Endothelial cell of umbilical vein (primary cell): ENCODE data around the gene CYP8B1. TPM values are rescaled to one million over a fixed set of nuclear protein-coding genes. Genes with fewer than 3 reads are reported as not detected.

Source experiments
- BruUV-seq: library from RNA; stranded (reverse); fragments of 400-500 nt; replicated peaks from 2 replicates; lab custom pipeline; 2021; lab: Mats Ljungman, UMichigan
- CTCF ChIA-PET: fragments of 300-600, 350-600 bp; sonication (Branson Sonifier 250); formaldehyde crosslinking; loops from one replicate; lab custom pipeline; 2021; ENCODE audit warnings: antibody characterized with exemption, inconsistent platforms; lab: Charles Lee
- POLR2A ChIA-PET: fragments of 300-600, 350-600 bp; sonication (Branson Sonifier 250); formaldehyde crosslinking; loops from one replicate; lab custom pipeline; 2021; ENCODE audit warnings: antibody characterized with exemption, inconsistent platforms; lab: Charles Lee
- DNase-seq: peaks from one replicate; pipeline ENCODE4 v3.0.0-alpha.2; 2011; ENCODE audit warnings: low read depth, low spot score
- FAIRE-seq: peaks from 2 replicates; lab custom pipeline; 2011; peaks lifted over from hg19 to GRCh38; lab: Jason Lieb, UNC
- H2AFZ ChIP-seq: 2 replicates; pipeline ENCODE4 v1.6.0; 2012; ENCODE audit warnings: low read depth, low read length, control low read depth, inconsistent platforms
- H3K27ac ChIP-seq: 2 replicates; pipeline ENCODE4 v1.5.1; 2011; ENCODE audit warnings: low read depth, mild to moderate bottlenecking, control low read depth, low read length, moderate library complexity; ENCODE audit not compliant: insufficient read depth
- H3K27me3 ChIP-seq, 2 experiments: 2 replicates each; pipeline versions ENCODE4 v1.6.0 to v1.6.1; 2011; ENCODE audit warnings: low read length in 2 of 2, mixed read lengths in 1 of 2; ENCODE audit not compliant: control insufficient read depth in 2 of 2, insufficient read depth in 2 of 2
- H3K36me3 ChIP-seq, 2 experiments: 2 replicates in 1 of 2; 3 replicates in 1 of 2; pipeline ENCODE4 v1.5.1; 2011; ENCODE audit warnings: low read length in 2 of 2, mild to moderate bottlenecking in 1 of 2, moderate library complexity in 1 of 2; ENCODE audit not compliant: control insufficient read depth in 2 of 2, insufficient read depth in 2 of 2; ENCODE audit errors: extremely low read depth in 1 of 2
- H3K4me1 ChIP-seq: 3 replicates; pipeline ENCODE4 v1.5.1; 2011; ENCODE audit warnings: mild to moderate bottlenecking, low read length; ENCODE audit not compliant: control insufficient read depth, insufficient read depth; ENCODE audit errors: extremely low read depth
- H3K4me2 ChIP-seq: 2 replicates; pipeline ENCODE4 v1.6.1; 2011; ENCODE audit warnings: low read length, control low read depth, mixed read lengths; ENCODE audit not compliant: insufficient read depth
- H3K4me3 ChIP-seq, 3 experiments: fragments of 200-600 bp in 1 of 3; sonication (generic), shearing (Covaris generic) in 1 of 3; replicated peaks in 1 of 3; 2 replicates each; pipeline ENCODE4 v1.5.1; 2011 to 2016; ENCODE audit warnings: control low read depth in 3 of 3, low read length in 3 of 3, mild to moderate bottlenecking in 2 of 3, inconsistent platforms in 1 of 3, low read depth in 1 of 3, moderate library complexity in 1 of 3; ENCODE audit not compliant: insufficient read depth in 1 of 3
- H3K79me2 ChIP-seq: 2 replicates; pipeline ENCODE4 v1.6.0; 2012; ENCODE audit warnings: low read length, inconsistent platforms; ENCODE audit not compliant: control insufficient read depth, insufficient read depth
- H3K9ac ChIP-seq: replicated peaks from 2 replicates; pipeline ENCODE3; 2011; ENCODE audit warnings: low read length, control low read depth; ENCODE audit not compliant: insufficient read depth; ENCODE audit errors: extremely low read depth
- H3K9me1 ChIP-seq: replicated peaks from 3 replicates; pipeline ENCODE4 v1.6.0; 2011; ENCODE audit warnings: mild to moderate bottlenecking, low read length; ENCODE audit not compliant: control insufficient read depth, insufficient read depth; ENCODE audit errors: extremely low read depth
- H3K9me3 ChIP-seq: replicated peaks from 2 replicates; pipeline ENCODE4 v1.5.1; 2012; ENCODE audit warnings: low read length, inconsistent platforms; ENCODE audit not compliant: control insufficient read depth, insufficient read depth
- H4K20me1 ChIP-seq: replicated peaks from 2 replicates; pipeline ENCODE3; 2011; ENCODE audit warnings: mild to moderate bottlenecking, low read length; ENCODE audit not compliant: control insufficient read depth, insufficient read depth; ENCODE audit errors: extremely low read depth
- EZH2 ChIP-seq: IDR thresholded peaks from 2 replicates; pipeline ENCODE4 v1.6.1; 2012; ENCODE audit warnings: borderline replicate concordance, low read depth, mild to moderate bottlenecking, moderate library complexity, low read length, inconsistent platforms; ENCODE audit not compliant: severe bottlenecking
- FOS ChIP-seq: IDR thresholded peaks from 2 replicates; pipeline ENCODE4 v1.6.1; 2011; ENCODE audit warnings: mild to moderate bottlenecking, low read length, moderate library complexity, borderline replicate concordance; ENCODE audit not compliant: insufficient read depth
- GATA2 ChIP-seq: IDR thresholded peaks from 2 replicates; pipeline ENCODE4 v1.7.0; 2011; ENCODE audit warnings: low read depth, mild to moderate bottlenecking, moderate library complexity, mixed read lengths, low read length; ENCODE audit not compliant: insufficient read length, insufficient read depth
- JUN ChIP-seq: IDR thresholded peaks from 2 replicates; pipeline ENCODE4 v1.6.1; 2011; ENCODE audit warnings: borderline replicate concordance, low read depth; ENCODE audit not compliant: insufficient read length, insufficient read depth
- MYC ChIP-seq: IDR thresholded peaks from one replicate; pipeline ENCODE4 v1.6.1; 2011; ENCODE audit warnings: mild to moderate bottlenecking, low read depth, low read length
- POLR2A ChIP-seq: IDR thresholded peaks from 2 replicates; pipeline ENCODE4 v1.6.1; 2012; ENCODE audit warnings: low read depth, mild to moderate bottlenecking, control low read depth, low read length
- POLR2AphosphoS5 ChIP-seq: IDR thresholded peaks from 2 replicates; pipeline ENCODE4 v1.6.1; 2012; ENCODE audit warnings: low read depth, mild to moderate bottlenecking, control low read depth, low read length, moderate library complexity; ENCODE audit not compliant: insufficient read depth
- dilution Hi-C: fragments of 300-500 bp; cut with MboI; formaldehyde crosslinking; loops from one replicate; pipeline ENCODE4 v1.15.0; 2019; ENCODE audit warnings: low sequenced_read_pairs; ENCODE audit not compliant: extremely low pct_ligation_motif_present
- intact Hi-C: fragments of 100-400 bp; cut with micrococcal nuclease; formaldehyde crosslinking; loops from one replicate; pipeline ENCODE4 v1.10.0; 2022
- polyA plus RNA-seq, 4 experiments: library from polyadenylated mRNA; depleted of rRNA in 3 of 4; stranded (reverse) in 3 of 4; unstranded in 1 of 4; fragments of >200 nt; gene quantifications; 2 replicates each; pipeline versions ENCODE4 v1.2.1 to v1.2.3, GENCODE V29; 2011 to 2012; ENCODE audit warnings: missing spikeins in 1 of 4
- total RNA-seq: library from RNA; stranded (reverse); gene quantifications from 2 replicates; pipeline ENCODE4 v1.2.3, GENCODE V29; 2021
- TF ChIP-seq, protein P1 (sequence below): IDR thresholded peaks from 2 replicates; pipeline ENCODE4 v1.6.1; 2011; ENCODE audit not compliant: insufficient read depth, insufficient read length
- TF ChIP-seq, protein P2 (sequence below), 2 donors: IDR thresholded peaks; 1 replicate in 1 of 2; 2 replicates in 1 of 2; pipeline ENCODE4 v1.5.1; 2011; ENCODE audit warnings: low read length in 2 of 2, mild to moderate bottlenecking in 2 of 2, moderate library complexity in 2 of 2, control low read depth in 1 of 2, inconsistent platforms in 1 of 2, low read depth in 1 of 2; ENCODE audit not compliant: insufficient read depth in 1 of 2; ENCODE audit errors: extremely low read depth in 1 of 2

The CYP8B1 gene
- total and polyA plus RNA-seq, 2 donors (not counting 3 experiments of a cell fraction or from before 2014, with no cell fraction given): not detected

DNA sequence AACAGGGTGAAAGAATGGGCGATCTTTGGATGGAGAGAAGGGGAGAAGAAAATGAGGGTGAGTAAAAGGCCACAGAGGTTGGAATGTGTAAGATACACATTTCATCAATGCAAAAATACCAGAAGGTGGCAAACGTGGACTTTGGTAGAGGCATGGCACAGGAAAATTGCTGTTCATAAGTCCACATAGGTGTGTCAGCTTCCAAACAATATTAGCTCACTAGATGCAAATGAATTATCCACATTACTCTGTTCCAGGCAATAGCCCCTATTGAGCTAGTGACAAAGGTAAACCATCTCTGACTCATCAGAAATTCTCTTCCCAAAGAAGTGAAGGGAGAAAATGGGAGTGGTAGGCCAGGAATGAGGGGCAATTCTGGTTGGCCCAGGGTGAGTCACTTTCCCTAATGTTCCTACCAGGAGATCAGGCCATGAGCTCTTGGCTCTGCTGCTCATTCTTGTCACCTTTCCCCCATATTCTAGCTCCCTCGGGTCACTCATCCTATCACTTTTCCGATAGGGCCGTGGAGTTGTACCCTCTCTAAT lies 46.5 kb downstream of the CYP8B1 start:
- H3K9me1 ChIP-seq: no peaks in the 10 kb centered on the region
- no peak for TF ChIP-seq POLR2AphosphoS5
- TF ChIP-seq POLR2A: no peak
- TF ChIP-seq EZH2: no peak
- TF ChIP-seq, protein P1, sequence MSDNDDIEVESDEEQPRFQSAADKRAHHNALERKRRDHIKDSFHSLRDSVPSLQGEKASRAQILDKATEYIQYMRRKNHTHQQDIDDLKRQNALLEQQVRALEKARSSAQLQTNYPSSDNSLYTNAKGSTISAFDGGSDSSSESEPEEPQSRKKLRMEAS: no peak
- no peak for TF ChIP-seq GATA2
- no peak for TF ChIP-seq MYC
- no peak for TF ChIP-seq JUN
- no peak for TF ChIP-seq FOS
- TF ChIP-seq, protein P2, sequence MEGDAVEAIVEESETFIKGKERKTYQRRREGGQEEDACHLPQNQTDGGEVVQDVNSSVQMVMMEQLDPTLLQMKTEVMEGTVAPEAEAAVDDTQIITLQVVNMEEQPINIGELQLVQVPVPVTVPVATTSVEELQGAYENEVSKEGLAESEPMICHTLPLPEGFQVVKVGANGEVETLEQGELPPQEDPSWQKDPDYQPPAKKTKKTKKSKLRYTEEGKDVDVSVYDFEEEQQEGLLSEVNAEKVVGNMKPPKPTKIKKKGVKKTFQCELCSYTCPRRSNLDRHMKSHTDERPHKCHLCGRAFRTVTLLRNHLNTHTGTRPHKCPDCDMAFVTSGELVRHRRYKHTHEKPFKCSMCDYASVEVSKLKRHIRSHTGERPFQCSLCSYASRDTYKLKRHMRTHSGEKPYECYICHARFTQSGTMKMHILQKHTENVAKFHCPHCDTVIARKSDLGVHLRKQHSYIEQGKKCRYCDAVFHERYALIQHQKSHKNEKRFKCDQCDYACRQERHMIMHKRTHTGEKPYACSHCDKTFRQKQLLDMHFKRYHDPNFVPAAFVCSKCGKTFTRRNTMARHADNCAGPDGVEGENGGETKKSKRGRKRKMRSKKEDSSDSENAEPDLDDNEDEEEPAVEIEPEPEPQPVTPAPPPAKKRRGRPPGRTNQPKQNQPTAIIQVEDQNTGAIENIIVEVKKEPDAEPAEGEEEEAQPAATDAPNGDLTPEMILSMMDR (IDR thresholded peaks at IDR 0.05; ENCODE audit: extremely low read depth in 1 of 2, insufficient read depth in 1 of 2, low read depth in 1 of 2, low read length in 2 of 2): no peak
- peaks cover 6 to 8% of the 10 kb centered on the region in 2 experiments for H3K27me3 ChIP-seq
- BruUV-seq: no TSS peak
- no peak overlapping the region for H3K4me3 ChIP-seq
- DNase-seq (no peak), FAIRE-seq (no peak)
- POLR2A ChIA-PET: no interaction called here
- CTCF ChIA-PET: interaction anchor here (0.5 kb wide), 1 partner anchor 72 kb away, joined by 4 read pairs; no protein-coding TSS in a partner anchor
- intact Hi-C loops: no loop called here
- H3K9me3 ChIP-seq: no peaks in the 10 kb centered on the region
- no peak overlapping the region for H3K4me2 ChIP-seq
- H3K36me3 ChIP-seq: no peaks in the 10 kb centered on the region
- H3K27ac ChIP-seq: no peak overlapping the region
- H3K9ac ChIP-seq: no peak overlapping the region
- H3K79me2 ChIP-seq: no peaks in the 10 kb centered on the region
- H4K20me1 ChIP-seq: no peaks in the 10 kb centered on the region
- dilution Hi-C loops: no loop called here
- H3K4me1 ChIP-seq: no peaks in the 10 kb centered on the region
- no peak overlapping the region for H2AFZ ChIP-seq
